NOMO-1 treated with dmso at 0.1 percent for 144 hours (cell line): ENCODE measurements around the gene SAMD10.
"Not testable (repeated sequence)": the region's sequence is repeated elsewhere in the genome, so short reads cannot be mapped to it uniquely, and the experiment has no call there.

Experiments
- DNase-seq: peaks from one replicate; lab custom pipeline; 2025; ENCODE audit not compliant: unreplicated experiment; lab: John Stamatoyannopoulos, UW

SAMD10 gene

DNA sequence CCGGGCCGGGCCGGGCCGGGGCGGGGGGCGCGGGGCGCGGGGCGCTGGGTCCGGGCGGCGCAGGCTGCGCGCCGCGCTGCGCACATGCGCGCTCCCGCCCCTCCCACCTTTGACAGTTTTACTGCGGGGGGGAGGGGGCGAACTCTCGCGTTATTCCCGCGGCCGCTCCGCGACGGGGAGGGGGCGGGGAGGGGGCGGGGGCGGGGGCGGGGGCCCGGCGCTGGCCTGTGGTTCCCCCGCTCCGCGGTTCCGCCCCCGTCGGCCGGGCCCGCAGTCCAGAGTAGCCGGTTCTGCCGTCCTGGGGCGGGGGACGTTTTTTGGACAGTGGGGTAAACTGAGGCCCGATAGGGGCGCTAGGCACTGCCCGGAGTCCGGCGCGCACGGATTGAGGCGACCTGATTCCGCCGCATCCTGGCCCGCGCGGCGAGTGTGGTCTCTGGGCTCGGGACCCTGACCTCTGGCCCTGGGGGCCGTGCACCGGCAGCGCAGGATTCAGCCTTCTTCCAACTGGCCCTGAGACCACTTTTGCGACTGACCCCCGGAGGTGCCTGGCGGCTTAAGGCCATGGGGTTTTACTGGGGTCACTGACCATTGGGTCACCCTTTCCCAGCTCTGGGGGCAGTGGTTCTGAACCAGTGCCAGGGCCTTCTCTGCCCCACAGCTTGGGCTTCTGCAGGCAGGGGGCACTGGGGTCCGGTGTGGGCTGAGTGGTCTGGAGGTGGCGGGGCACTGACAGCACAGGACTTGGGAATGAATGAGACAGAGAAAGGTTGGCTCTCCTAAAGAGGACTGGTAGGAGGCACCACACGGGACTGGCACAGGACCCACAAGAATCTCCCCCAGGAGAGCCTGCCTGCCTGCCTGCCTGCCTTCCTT lies 9.4 kb downstream of the SAMD10 start, which contains the start of gene ZNF512B:
Gene ZNF512B, minus strand, starts transcription at position 93 of the 876 bp plus-strand sequence. CDS start 1,980 bp downstream, outside the sequence.
- DNase-seq = no peak

DNA sequence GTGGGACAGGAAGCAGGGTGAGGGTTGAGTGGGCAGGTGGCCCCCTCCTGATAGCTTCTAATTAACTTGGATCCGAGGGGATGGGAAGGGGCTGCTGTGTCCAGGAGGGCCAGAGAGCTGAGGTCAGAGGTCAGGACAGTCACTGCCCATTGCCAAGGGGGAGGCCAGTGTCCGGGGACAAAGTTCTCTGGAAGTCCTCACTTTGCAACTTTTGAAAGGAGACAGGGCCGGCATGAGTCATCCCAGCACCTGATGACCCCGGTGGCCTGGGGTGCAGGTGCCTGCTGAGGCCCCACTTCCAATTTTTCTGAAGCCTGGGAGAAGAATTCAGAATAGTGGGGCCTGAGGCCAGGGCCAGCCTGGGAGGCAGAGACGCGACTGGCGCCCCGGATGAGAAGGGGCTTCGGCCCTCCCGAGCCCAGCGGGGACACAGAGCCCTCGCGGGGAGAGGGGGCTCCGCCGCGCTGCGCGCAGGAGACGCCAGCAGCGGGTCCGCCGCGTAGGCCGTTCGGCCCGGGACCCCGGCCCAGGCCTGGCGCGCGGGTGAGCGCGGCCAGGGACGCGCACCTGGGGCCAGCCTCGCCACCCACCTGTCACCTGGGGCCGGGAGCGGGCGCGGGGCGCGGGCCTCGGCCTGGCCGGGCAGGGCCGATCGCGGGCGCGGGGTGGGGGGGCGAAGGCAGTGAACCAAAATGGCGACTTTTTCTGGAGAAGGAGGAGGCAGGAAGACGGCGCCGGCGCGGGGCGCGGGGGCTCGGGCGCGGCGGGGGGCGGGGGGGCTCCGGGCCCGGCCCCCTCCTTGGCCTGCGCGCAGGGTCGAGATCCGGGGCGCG lies 10.3 kb downstream of the SAMD10 start:
- DNase-seq = no peak

DNA sequence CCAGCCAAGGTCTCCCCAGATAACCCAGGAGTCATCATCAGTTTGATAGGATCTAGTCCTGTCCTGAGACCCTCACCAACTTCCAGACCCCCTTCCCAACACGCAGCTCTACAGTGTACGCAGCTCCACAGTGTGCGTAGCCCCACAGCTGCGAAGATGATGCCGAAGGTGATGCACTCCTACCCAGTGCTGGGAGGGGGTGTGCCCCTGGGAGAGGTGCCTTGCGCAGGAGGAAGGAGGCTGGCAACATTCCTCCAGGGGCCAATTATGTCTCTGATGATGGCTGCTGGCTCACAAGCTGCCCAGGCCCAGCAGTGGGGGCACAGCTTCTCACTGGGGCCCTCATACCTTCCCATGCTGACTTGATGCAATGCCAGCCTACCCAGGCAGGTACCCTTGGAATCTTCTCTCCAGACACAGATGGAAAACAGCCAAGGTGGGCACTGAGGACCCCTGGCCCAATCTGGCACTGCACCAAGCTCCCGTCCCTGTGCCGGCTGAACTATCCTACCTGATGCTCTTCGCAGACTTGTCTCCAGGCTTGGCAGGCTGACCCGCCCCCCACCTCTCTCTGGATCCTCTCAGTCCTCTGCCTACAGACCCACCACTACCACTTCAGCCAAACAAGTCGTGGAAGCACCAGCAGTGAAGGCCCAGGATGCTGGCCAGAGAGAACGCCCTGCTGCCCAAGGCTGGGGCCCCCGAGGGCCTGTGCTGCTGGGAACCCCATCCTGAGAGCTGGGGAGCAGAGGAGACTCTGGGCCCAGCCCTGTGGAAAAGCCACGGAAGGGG lies 11.1 kb downstream of the SAMD10 start:
- no peak for DNase-seq

DNA sequence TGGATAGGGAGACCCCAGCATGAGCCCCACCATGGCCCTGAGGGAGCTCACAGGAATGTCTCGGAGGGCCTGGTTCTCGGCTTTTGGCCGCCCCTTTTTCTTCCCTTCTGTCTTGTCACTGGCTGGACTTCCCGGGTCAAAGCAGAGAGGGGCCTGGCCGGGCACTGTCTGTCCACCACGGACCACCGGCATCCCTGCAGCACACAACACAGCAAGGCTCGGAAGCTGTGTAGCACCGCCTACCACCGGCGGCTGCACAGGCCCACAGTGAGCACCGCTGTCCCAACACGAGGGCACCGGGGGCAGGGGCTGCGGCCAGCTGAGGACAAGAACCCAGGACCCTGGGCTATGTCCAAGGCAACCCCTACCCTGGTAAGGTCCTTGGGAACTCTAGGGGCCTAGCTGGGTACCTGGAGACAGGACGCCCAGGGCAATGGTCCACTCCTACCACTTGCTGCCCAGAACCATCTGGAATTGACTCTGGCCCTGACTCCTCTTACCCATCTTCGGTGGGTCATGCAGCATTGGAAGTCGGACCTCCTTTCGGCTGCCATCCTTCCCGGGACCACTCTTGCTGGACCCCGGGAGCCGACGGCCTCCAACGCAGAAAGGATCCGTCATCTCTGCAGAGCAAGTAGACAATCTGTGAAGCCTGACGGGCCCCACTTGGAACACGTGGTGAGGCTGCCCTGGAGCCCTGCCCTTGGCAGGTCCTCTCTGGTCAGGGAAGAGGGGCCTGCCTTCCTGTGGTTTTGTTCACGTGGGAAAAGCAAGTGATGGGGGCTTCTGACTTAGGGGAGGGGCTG lies 11.9 kb downstream of the SAMD10 start:
- DNase-seq = no peak

DNA sequence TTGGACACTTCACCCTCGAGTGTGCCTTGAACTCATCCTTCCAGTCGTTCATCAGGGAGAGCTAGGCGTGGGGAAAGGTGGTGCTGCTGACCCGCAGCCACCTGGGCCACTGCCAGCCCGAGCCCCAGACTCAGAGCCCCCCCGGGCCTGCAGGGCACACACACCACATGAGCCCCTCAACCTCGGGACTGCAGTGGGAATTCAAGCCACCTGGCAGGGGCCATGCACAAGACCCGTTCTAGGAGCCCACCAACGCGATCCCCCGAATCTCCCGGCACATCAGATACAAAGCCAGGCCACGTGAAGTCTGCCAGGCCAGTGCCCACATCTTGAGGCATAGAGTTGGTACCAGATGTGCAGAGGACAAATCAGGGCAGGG lies 12.5 kb downstream of the SAMD10 start:
- DNase-seq = no peak

DNA sequence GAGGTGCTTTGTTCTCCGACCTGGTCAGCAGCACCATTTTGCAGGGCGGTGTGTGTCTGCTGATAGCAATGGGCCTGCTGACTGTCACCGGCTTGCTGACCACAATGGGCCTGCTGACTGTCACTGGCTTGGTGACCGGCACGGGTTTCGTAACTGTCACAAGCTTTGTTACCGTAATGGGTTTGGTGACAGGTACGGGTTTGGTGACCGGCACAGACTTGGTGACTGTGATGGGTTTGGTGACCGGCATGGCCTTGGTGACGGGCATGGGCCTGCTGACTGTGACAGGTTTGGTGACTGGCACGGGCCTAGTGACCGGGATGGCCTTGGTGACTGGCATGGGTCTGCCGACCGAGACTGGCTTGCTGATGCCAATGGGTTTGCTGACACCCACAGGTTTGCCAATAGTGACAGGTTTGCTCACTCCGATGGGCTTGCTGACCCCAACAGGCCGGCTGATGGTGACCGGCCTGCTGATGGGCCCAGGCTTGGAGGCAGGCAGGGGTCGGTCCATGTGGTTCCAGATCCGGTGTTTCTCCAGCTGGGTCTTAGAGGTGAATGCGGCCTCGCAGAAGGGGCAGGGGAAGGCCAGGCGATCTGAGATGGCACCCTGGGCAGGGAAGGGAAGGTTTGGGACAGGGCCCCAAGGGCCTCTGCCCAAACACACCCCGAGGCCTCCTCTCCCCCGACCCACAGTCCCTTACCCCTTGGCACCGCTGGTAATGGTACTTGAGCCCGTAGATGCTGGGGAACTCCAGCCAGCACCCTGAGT lies 13.1 kb downstream of the SAMD10 start:
- DNase-seq = no peak

DNA sequence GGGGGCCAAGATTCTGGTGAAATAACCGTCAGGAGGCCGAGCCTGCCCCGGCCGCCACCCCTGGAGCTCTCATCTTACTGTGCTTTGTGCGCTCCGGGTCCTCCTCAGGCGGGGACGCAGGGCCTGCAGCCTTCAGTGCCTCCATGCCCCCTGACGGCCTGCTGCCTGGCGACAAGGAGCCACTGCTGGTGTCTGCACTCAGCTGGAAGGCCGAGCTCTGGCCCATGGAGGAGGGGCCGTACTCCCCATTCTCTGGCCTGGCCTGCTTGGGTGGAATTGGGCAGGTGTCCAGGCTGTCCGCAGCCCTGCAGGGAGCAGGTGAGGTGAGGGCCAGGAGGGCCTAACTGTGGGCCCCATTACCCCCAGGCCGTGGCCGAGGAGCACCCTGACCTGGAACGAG lies 15.0 kb downstream of the SAMD10 start:
- no peak for DNase-seq

DNA sequence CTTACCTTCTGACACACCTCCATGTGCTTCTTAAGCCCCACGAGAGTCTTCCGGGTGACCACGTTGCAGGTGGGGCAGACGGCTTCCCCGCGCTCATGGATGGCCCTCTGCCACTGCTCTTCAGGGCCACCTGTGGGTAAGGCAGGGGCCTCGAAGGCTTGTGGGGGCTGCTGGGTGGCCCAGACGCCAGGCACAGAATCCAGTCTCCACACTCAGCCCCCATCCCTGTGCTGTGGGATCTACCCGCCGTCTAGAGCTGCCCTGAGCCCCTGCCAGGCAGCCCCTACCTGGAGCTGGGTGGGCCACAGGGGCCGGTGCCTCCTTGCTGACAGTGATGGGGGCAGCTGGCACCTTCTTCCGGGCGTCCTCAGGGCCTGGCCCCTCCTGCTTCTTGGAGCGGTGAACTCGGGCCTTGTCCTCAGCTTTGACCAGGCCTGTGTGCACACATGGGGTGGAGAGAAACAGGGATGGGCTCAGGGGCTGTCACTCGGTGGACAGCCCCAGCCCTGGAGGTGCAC lies 15.6 kb downstream of the SAMD10 start:
- no peak for DNase-seq

DNA sequence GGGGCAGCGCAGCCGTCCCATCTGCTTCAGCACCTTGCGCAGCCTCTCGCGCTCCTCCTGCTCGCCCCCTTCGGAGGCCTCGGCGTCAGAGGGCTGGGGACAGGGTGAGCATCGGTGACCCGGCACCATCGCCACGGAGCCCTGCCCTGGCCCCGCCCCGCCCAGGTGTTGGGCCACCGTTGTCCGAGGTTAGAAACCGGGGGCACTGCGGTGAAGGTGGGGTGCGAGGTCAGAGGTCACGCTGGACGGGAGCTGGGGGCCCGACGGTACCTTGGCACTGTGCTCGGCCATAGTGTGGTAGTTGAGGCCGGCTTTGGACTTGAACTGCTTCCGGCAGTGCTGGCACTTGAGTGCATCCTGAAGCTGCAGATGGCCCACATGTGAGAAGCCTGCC lies 16.1 kb downstream of the SAMD10 start:
- DNase-seq = no peak

DNA sequence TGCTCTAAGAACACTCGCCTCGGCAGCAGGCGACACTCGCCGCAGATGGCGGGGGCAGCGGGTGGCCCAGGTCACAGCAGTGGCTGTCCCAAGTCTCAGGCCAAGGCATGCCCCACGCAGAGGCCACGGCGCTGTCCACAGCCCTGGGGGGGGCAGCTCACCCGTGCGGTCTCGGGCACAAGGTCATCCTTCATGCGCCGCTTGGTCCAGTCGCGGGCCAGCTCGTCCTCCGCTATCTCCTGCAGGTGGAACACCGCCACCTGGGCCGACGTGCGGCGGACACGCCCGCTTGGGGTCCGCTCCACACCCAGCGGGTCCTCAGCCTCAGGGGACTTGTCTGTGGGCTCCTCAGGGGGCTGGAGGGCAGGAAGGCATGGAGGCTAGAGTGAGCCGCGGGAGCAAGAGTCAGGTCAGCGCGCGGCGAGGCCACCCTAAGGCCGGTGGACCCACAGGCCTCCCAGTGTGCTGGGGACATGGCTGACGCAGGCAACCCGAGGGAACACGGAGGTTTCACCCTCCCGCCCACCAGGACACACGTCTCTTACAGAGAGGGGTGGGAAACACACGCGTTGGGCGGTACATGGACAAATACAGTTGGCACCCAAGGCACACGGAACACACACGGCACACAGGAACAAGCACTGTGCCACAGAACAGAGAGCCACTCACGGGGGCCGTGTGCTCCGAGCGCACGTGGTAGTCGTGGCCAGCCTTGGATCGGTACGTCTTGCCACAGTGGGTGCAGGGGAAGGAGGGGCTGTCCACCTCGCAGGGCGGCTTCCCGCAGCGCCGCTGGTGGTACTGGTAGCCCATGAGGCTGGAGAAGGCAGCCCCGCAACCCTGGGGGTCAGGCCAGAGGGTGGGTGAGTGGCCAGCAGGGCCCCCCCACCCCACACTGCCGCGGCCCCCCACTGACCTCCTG lies 16.8 kb downstream of the SAMD10 start:
- no peak for DNase-seq

DNA sequence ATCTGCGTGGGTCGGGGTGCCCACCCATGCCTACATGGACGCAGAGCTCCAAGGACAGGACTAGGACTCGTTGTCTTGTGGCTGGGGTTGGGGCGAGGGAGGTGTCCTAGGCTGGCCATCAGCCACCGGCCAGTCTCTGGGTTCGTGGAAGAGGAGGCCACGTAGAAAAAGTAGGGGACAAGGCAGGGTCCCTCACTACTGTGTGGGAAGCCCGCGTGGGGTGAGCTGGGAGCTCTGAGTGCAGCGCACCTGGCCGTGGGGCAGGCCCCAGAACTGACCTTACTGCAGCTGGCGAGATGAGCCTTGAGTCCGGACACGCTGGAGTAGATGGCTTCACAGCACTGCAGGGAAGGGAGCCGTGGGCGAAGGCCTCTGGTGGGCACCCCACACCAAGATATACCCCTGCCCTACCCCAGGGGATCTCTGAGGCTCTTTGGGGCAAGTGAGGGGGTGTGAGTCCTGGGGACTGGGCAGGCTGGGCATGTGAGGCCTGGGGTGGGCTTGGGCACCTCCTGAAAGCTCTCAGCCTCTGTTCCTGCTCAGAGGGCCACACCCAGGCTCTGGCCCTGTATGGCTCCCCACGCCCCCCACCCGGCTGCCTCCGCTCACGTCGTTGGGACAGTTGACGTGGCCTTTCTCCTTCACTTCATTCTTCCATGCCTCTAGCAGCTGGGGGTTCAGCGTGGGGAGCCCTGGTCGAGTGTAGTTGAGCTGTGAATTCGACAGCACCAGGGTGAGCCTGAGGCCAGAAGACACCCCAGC lies 17.6 kb downstream of the SAMD10 start:
- DNase-seq = no peak

DNA sequence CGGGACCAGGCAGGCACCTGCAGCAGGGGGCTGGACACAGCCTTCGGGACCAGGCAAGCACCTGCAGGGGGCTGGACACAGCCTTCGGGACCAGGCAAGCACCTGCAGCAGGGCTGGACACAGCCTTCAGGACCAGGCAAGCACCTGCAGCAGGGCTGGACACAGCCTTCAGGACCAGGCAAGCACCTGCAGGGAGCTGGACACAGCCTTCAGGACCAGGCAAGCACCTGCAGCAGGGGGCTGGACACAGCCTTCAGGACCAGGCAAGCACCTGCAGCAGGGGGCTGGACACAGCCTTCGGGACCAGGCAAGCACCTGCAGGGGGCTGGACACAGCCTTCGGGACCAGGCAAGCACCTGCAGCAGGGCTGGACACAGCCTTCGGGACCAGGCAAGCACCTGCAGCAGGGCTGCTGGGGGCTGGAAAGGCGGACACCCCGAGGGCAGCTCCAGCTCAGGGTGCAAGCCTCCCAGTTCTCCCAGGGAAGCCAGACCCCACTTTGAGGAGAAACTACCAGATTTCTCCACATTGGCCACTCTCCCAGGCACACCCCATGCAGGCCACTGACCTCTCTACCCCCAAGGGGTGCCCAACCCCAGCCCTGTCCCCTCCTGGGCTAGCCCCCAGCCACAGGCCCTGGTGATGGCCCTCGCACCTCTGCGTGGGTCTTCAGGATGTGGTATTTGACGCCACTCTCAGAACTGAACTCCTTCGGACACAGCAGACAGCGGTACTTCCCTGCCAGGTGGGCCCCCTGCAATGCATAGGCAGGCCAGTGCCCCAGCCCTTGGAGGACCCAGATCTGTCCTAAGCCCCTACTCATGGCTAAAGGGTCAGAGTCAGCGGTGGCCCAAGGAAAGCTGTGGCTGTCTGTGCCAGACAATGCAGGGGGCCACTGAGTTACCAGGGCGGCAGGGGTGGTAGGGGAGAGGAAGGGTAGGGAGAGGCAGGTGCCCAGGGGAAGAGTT lies 18.5 kb downstream of the SAMD10 start:
- DNase-seq = not testable (repeated sequence)

DNA sequence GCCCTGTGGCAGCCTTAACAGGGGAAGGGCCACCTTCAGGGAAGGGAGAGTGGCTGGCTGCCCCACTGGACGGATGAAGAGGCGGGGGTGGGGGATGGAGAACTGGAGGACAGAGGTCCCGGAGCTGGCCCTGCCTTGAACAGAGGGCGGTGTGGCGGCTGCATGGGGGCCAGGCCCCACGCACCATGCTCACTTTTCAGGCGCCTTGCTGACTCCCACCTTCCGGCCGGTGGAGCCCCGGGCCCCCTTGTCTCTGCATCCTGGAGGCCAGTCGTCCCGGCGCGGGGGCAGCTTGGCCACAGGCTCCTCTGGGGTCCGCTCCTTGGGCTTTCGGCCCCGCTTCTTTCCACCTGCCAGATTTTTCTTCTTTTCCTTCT lies 19.8 kb downstream of the SAMD10 start:
- no peak for DNase-seq

DNA sequence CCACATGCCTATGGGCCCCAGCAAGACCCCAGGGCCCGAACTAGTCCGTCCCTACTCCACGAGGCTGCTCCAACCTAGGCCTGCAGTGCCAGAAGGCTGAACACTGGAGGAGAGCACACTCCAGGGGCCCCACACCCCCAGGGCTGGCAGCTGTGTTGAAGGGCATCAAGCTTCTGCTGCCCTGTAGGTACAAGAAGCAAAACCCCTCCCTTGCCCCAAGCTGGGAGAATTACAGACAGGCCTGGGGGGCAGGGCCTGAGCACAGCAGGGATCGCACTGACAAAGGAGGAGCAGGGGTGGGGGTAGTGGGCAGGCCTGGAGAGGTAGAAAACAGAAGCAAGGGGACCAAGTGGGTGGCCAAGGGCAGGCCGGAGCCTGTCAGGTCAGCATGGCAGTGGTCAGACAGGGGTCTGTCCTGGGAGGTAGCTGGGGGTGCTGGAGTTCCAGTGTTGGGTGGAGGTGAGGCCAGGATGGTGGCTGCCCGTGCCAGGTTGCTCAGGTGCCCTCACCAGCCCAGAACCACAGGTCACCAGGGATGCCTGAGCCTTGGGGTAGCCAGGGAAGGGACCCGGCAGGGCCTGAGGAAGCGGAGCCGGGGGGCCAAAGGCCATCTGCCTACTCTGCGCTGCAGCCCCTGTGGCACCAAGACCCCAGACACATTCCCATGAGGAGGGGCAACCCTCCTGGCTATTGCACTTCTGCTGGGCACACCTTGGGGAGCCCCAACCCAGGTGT lies 20.3 kb downstream of the SAMD10 start:
- no peak for DNase-seq

DNA sequence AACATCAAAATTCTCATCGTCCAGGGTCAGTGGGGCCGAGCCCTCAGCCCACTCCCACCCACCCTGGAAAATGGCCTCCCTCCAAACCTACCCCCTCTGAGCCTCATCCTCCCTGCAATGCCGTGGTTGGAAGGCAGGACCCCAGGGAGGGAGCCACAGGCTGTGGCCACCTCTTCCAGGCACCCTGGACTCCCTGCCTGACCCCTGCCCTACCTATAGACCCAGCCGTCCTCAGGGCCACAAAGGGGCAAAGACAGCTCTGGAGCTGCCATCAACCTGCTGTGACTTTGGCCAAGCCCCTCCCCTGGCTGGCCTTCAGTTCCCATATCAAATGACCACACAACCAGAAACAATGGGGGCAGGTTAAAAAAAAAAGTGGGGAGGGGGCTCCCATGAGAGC lies 21.0 kb downstream of the SAMD10 start:
- no peak for DNase-seq
